Amygdala (tissue), 56 donors: ENCODE data around the gene LMX1B.

Source experiments
- DNase-seq, 56 donors: peaks; one replicate each; lab custom pipeline; 2025; lab: John Stamatoyannopoulos, UW

The LMX1B gene

GRCh38 chr9:126630458-126631237 is 16.9 kb downstream of the LMX1B start:
- no peak for DNase-seq

GRCh38 chr9:126631254-126631653 is 17.5 kb downstream of the LMX1B start:
- no peak for DNase-seq

- no peak for DNase-seq
Measured at GRCh38 chr9:126633881-126634558, 20.3 kb downstream of the LMX1B start.

GRCh38 chr9:126635061-126635460 is 21.3 kb downstream of the LMX1B start:
- DNase-seq, result no peak

GRCh38 chr9:126635661-126636439 is 22.1 kb downstream of the LMX1B start:
- DNase-seq, result no peak

GRCh38 chr9:126636983-126637798 is 23.5 kb downstream of the LMX1B start:
- DNase-seq, result peak in 1 of 56 donors; percentile 35

GRCh38 chr9:126638571-126639132 is 24.9 kb downstream of the LMX1B start:
- DNase-seq, result no peak

- no peak for DNase-seq
Measured at GRCh38 chr9:126639318-126640000, 25.7 kb downstream of the LMX1B start.

GRCh38 chr9:126641118-126641851 is 27.6 kb downstream of the LMX1B start:
- no peak for DNase-seq

- DNase-seq, result no peak
Measured at GRCh38 chr9:126642010-126642744, 28.4 kb downstream of the LMX1B start.

- no peak for DNase-seq
Measured at GRCh38 chr9:126642839-126643238, 29.1 kb downstream of the LMX1B start.

GRCh38 chr9:126643945-126644527 is 30.3 kb downstream of the LMX1B start:
- DNase-seq, result no peak

- no peak for DNase-seq
Measured at GRCh38 chr9:126646162-126646561, 32.4 kb downstream of the LMX1B start.

GRCh38 chr9:126647585-126648411 is 34.1 kb downstream of the LMX1B start:
- DNase-seq, result no peak

- no peak for DNase-seq
Measured at GRCh38 chr9:126649477-126649876, 35.7 kb downstream of the LMX1B start.

GRCh38 chr9:126650404-126651341 is 36.9 kb downstream of the LMX1B start:
- DNase-seq, result no peak
